Stomach (tissue), 9 donors: ENCODE data around the gene KITLG. TPM values are rescaled to one million over a fixed set of nuclear protein-coding genes. Genes with fewer than 3 reads are reported as not detected.

ENCODE experiments used
- DNase-seq, 2 donors: peaks; one replicate each; pipeline versions ENCODE4 v3.0.0 to v3.0.0-alpha.2; 2013 to 2019
- H3K27ac ChIP-seq, 5 donors: fragments of 200-600 bp in 4 of 5; sonication (generic) in 4 of 5; one replicate each; pipeline ENCODE4 v1.5.1; 2013 to 2019; ENCODE audit warnings: mild to moderate bottlenecking in 1 of 5, moderate library complexity in 1 of 5
- H3K27me3 ChIP-seq, 3 donors: fragments of 200-600 bp; sonication (generic); one replicate each; pipeline ENCODE4 v1.5.1; 2017 to 2019; ENCODE audit warnings: mixed run types in 1 of 3
- H3K36me3 ChIP-seq, 4 donors: fragments of 200-600 bp; sonication (generic); 1 replicate in 3 of 4; 2 replicates in 1 of 4; pipeline ENCODE4 v1.5.1; 2016 to 2019
- H3K4me1 ChIP-seq, 4 donors: fragments of 200-600 bp; sonication (generic); one replicate each; pipeline ENCODE4 v1.5.1; 2016 to 2019
- H3K4me3 ChIP-seq, 4 donors: fragments of 200-600 bp; sonication (generic) in 3 of 4; one replicate each; pipeline ENCODE4 v1.5.1; 2016 to 2019; ENCODE audit warnings: mild to moderate bottlenecking in 1 of 4
- H3K9me3 ChIP-seq, 4 donors: fragments of 200-600 bp; sonication (generic); one replicate each; pipeline ENCODE4 v1.5.1; 2016 to 2019
- EP300 ChIP-seq: sonication (generic); formaldehyde crosslinking; IDR thresholded peaks from one replicate; pipeline ENCODE4 v1.6.1; 2017; ENCODE audit warnings: antibody characterized with exemption
- POLR2A ChIP-seq, 4 donors: fragments of 450-650 bp; IDR thresholded peaks; one replicate each; pipeline ENCODE4 v1.6.1; 2016; ENCODE audit warnings: antibody characterized with exemption in 4 of 4, control low read depth in 2 of 4, mild to moderate bottlenecking in 1 of 4, moderate library complexity in 1 of 4
- POLR2AphosphoS5 ChIP-seq, 3 donors: sonication (generic); formaldehyde crosslinking; IDR thresholded peaks; one replicate each; pipeline ENCODE4 v1.6.1; 2016; ENCODE audit warnings: antibody characterized with exemption in 3 of 3
- WGBS, 5 donors: extraction: QIAGEN DNeasy Blood & Tissue Kit in 3 of 5; methylation state at CpG; one replicate each; pipeline versions ENCODE4 v1.1.5 to v1.1.7; 2013 to 2018; 5-methylcytosine and 5-hydroxymethylcytosine counted together
- intact Hi-C: fragments of 100-400 bp; cut with DNase I; formaldehyde crosslinking; loops from one replicate; pipeline ENCODE4 v1.15.1; 2023; ENCODE audit warnings: low total_unique reads
- polyA plus RNA-seq, 3 donors: library from polyadenylated mRNA; stranded (reverse); fragments of 200-250 nt; gene quantifications; one replicate each; pipeline ENCODE4 v1.2.3, GENCODE V29; 2013
- total RNA-seq, 5 donors: library from RNA; depleted of rRNA; stranded (reverse); fragments of >200 nt; gene quantifications; one replicate each; pipeline versions ENCODE4 v1.1.0 to v1.2.3, GENCODE V29; 2014 to 2016
- TF ChIP-seq, protein P1 (sequence below), 7 experiments: fragments of 450-650 bp in 4 of 7; fragments of 200-600 bp in 3 of 7; sonication (generic) in 3 of 7; IDR thresholded peaks; one replicate each; pipeline ENCODE4 v1.5.1; 2016 to 2019; ENCODE audit warnings: antibody characterized with exemption in 7 of 7, control low read depth in 2 of 7, mild to moderate bottlenecking in 1 of 7
- donor health status: healthy with polysubstance abuse.
- donor health status: Bipolar disorder and iron deficiency.
- donor health status: healthy.

Gene KITLG
- total and polyA plus RNA-seq, 8 donors: 4.6 to 62.4 (median 21.4) TPM

DNA sequence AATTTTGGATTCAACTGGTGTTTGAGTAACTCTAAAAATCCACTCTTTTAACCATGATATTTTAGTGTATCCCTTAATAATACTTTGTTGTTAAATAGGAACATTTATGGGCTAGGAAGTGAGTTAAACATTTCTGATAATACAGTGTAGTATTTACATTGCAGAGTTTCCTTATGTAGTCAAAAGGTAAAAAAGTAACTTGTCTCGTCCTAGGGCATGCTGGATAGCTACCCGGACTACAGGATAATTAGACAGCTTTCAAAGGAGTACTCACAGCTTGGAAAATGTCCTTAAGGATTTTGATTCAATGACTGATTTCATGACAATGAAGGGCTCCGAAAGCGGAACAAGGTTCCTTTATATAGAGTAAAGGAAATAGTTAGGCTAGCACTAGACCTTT is 14.5 kb upstream of the KITLG start:
- Histone ChIP-seq H3K9me3 (no peaks in the 10 kb centered on the region), H3K27ac (no peak overlapping the region), H3K36me3 (no peaks in the 10 kb centered on the region), H3K27me3 (no peaks in the 10 kb centered on the region), H3K4me3 (no peak overlapping the region), H3K4me1 (no peaks in the 10 kb centered on the region)
- WGBS, 5 donors: 40 to 71% (median 60%) methylated on average over 4 of the region's 4 CpGs
- intact Hi-C loops: no loop called here
- no peak for DNase-seq
- TF ChIP-seq POLR2A (IDR thresholded peaks at IDR 0.05) (no peak), EP300 (no peak), POLR2AphosphoS5 (IDR thresholded peaks at IDR 0.05) (no peak)
- TF ChIP-seq, protein P1, sequence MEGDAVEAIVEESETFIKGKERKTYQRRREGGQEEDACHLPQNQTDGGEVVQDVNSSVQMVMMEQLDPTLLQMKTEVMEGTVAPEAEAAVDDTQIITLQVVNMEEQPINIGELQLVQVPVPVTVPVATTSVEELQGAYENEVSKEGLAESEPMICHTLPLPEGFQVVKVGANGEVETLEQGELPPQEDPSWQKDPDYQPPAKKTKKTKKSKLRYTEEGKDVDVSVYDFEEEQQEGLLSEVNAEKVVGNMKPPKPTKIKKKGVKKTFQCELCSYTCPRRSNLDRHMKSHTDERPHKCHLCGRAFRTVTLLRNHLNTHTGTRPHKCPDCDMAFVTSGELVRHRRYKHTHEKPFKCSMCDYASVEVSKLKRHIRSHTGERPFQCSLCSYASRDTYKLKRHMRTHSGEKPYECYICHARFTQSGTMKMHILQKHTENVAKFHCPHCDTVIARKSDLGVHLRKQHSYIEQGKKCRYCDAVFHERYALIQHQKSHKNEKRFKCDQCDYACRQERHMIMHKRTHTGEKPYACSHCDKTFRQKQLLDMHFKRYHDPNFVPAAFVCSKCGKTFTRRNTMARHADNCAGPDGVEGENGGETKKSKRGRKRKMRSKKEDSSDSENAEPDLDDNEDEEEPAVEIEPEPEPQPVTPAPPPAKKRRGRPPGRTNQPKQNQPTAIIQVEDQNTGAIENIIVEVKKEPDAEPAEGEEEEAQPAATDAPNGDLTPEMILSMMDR (IDR thresholded peaks at IDR 0.05): no peak

DNA sequence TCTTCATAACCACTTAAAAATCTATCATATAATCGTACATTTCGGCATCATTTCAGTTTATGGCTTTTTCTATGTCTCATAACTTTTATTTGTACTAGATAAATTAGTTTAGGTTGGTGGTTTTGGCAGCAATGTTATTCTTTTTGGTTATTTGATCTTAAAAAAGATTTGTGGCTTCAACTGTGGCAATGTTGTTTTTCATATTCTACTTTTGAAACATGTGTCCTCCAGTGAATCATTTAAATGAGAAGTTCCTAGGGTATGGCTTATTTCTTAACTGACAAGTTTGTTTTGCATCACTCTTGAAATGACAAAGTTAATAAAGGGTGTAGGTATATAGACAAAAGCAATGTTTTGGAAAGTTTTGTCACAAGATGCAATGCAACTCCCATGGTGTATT is 11.1 kb upstream of the KITLG start:
- no peak for DNase-seq
- peaks cover 0 to 16% (median 9%) of the 10 kb centered on the region in 4 donors for H3K9me3 ChIP-seq
- 60 to 90% (median 74%) methylated on average over 2 of the region's 2 CpGs for WGBS, 5 donors
- intact Hi-C loops: no loop called here
- H3K4me3 ChIP-seq: no peak overlapping the region
- peaks cover 0 to 7% (median 2%) of the 10 kb centered on the region in 4 donors for H3K36me3 ChIP-seq
- H3K27ac ChIP-seq: no peak overlapping the region
- TF ChIP-seq POLR2AphosphoS5 (IDR thresholded peaks at IDR 0.05) (no peak), POLR2A (IDR thresholded peaks at IDR 0.05) (no peak), EP300 (no peak)
- TF ChIP-seq, protein P1 (IDR thresholded peaks at IDR 0.05): no peak
- H3K4me1 ChIP-seq: no peaks in the 10 kb centered on the region
- no peaks in the 10 kb centered on the region for H3K27me3 ChIP-seq

DNA sequence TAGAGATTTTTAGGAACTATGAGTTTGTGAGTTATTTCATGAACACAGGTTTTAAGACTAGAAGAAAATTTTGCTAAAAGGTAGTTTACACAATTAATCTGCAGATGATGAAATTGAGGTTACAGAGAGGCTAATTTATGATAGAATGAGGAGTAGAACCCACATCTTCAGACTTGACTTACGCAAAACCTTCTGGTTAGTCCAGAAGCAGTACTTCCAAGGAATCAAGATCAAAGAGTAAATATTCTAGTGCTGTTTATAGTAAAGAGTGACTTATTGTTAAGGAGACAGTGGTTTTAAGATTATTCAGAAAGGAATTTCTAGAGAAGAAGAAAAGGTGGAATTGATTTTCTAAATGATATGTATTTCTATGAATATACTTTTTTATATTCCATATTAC is 10.6 kb upstream of the KITLG start:
- no peaks in the 10 kb centered on the region for H3K4me1 ChIP-seq
- peaks cover 0 to 12% (median 3%) of the 10 kb centered on the region in 4 donors for H3K36me3 ChIP-seq
- no peaks in the 10 kb centered on the region for H3K27me3 ChIP-seq
- H3K27ac ChIP-seq: no peak overlapping the region
- DNase-seq: no peak
- intact Hi-C loops: no loop called here
- WGBS, 5 donors: 84 to 97% (median 90%) methylated on average over 1 of the region's 1 CpG
- no peak overlapping the region for H3K4me3 ChIP-seq
- TF ChIP-seq POLR2A (IDR thresholded peaks at IDR 0.05): no peak
- no peak for TF ChIP-seq EP300
- TF ChIP-seq, protein P1 (IDR thresholded peaks at IDR 0.05): no peak
- no peak for TF ChIP-seq POLR2AphosphoS5 (IDR thresholded peaks at IDR 0.05)
- peaks cover 0 to 21% (median 14%) of the 10 kb centered on the region in 4 donors for H3K9me3 ChIP-seq

DNA sequence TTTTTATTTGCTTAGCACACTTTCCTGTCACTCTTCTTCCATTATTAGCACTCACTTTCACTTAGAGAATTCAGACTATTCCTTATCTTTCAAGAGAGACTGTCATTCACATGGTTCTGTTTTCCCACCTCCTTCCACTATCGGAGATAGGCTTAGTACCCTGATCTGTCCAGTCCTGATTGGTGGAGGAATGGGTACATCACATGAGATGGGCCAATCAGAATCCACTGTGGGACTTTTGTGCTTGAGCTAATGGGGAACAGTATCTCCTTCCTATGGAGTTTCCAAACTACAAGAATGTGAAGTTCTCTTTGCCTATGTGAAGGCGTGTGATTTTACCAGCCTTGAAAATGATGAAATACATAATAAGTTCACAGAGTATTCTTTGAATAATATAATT is 4.8 kb upstream of the KITLG start:
- WGBS, 5 donors: 95 to 100% (median 98%) methylated on average over 2 of the region's 2 CpGs
- H3K27me3 ChIP-seq: peaks cover 0 to 7% (median 0%) of the 10 kb centered on the region in 3 donors
- no peak overlapping the region for H3K27ac ChIP-seq
- H3K4me3 ChIP-seq: no peak overlapping the region
- H3K36me3 ChIP-seq: peaks cover 0 to 12% (median 3%) of the 10 kb centered on the region in 4 donors
- H3K9me3 ChIP-seq: peaks cover 0 to 23% (median 15%) of the 10 kb centered on the region in 4 donors
- H3K4me1 ChIP-seq: peaks cover 0 to 11% (median 6%) of the 10 kb centered on the region in 4 donors
- TF ChIP-seq POLR2A (IDR thresholded peaks at IDR 0.05) (no peak), EP300 (no peak), POLR2AphosphoS5 (IDR thresholded peaks at IDR 0.05) (no peak)
- TF ChIP-seq, protein P1 (IDR thresholded peaks at IDR 0.05): no peak
- intact Hi-C loops: no loop called here
- no peak for DNase-seq
